Activated CD8-positive, alpha-beta memory T cell treated with anti-CD3 and anti-CD28 coated beads for 36 hours (primary cell): ENCODE measurements around the gene PSMB3. TPM values are rescaled to one million over a fixed set of nuclear protein-coding genes. Genes with fewer than 3 reads are reported as not detected.

Source experiments
- CTCF ChIA-PET: fragments of 350-600 bp; sonication (Branson Sonifier 250); formaldehyde crosslinking; loops from one replicate; lab custom pipeline; 2021; ENCODE audit warnings: antibody characterized with exemption; lab: Charles Lee
- POLR2A ChIA-PET: fragments of 350-600 bp; sonication (Branson Sonifier 250); formaldehyde crosslinking; loops from one replicate; lab custom pipeline; 2021; ENCODE audit warnings: antibody characterized with exemption; lab: Charles Lee
- total RNA-seq, 2 experiments: library from RNA; stranded (reverse); gene quantifications; one replicate each; pipeline ENCODE4 v1.2.3, GENCODE V29; 2021

The PSMB3 gene
- total RNA-seq, 2 experiments from 2014 or later, result 299 to 330 TPM

GRCh38 chr17:38741461-38741860, 11.1 kb upstream of the PSMB3 start:
- ChIA-PET POLR2A (interaction anchor here (1.4 kb wide), 1 partner anchor 11 kb away, joined by 4 read pairs; the partner anchor contains the start of gene CISD3), CTCF (interaction anchor here (0.6 to 1.5 kb wide), 2 partner anchors 11 to 76 kb away, joined by 3 to 4 read pairs; no protein-coding TSS in a partner anchor)

- ChIA-PET POLR2A (interaction anchor here (1.4 kb wide), 1 partner anchor 11 kb away, joined by 4 read pairs; the partner anchor contains the start of gene CISD3), CTCF (interaction anchor here (1.5 kb wide), 1 partner anchor 11 kb away, joined by 4 read pairs; no protein-coding TSS in a partner anchor)
Measured at GRCh38 chr17:38741921-38742410, 10.6 kb upstream of the PSMB3 start.

- ChIA-PET CTCF (interaction anchor here (0.7 to 1.5 kb wide), 2 partner anchors 12 to 1192 kb away, joined by 3 to 4 read pairs; no protein-coding TSS in a partner anchor), POLR2A (interaction anchor here (1.4 kb wide), 1 partner anchor 12 kb away, joined by 4 read pairs; the partner anchor contains the start of gene CISD3)
Measured at GRCh38 chr17:38742411-38743308, 9.9 kb upstream of the PSMB3 start.

GRCh38 chr17:38743556-38744171, 8.9 kb upstream of the PSMB3 start:
- POLR2A ChIA-PET, result interaction anchor here (0.5 kb wide), 1 partner anchor 595 kb away, joined by 7 read pairs; no protein-coding TSS in a partner anchor

GRCh38 chr17:38745545-38745944, 7.0 kb upstream of the PSMB3 start:
- ChIA-PET CTCF (interaction anchor here (4.0 kb wide), 1 partner anchor 10 kb away, joined by 21 read pairs; no protein-coding TSS in a partner anchor), POLR2A (no interaction called here)

More at GRCh38 chr17:38743556-38744171, 8.9 kb upstream of the PSMB3 start:
- CTCF ChIA-PET, result interaction anchor here (0.7 to 4.0 kb wide), 2 partner anchors 9 to 1191 kb away, joined by 3 to 21 read pairs; no protein-coding TSS in a partner anchor

- CTCF ChIA-PET, result interaction anchor here (1.1 to 4.0 kb wide), 2 partner anchors 11 to 18 kb away, joined by 3 to 21 read pairs; no protein-coding TSS in a partner anchor
- POLR2A ChIA-PET, result no interaction called here
Measured at GRCh38 chr17:38746004-38746848, 6.3 kb upstream of the PSMB3 start.

GRCh38 chr17:38746849-38747462, 5.6 kb upstream of the PSMB3 start:
- CTCF ChIA-PET, result interaction anchor here (1.1 to 4.0 kb wide), 2 partner anchors 12 to 19 kb away, joined by 3 to 21 read pairs; no protein-coding TSS in a partner anchor
- POLR2A ChIA-PET, result no interaction called here

- ChIA-PET POLR2A (no interaction called here), CTCF (no interaction called here)
Measured at GRCh38 chr17:38747463-38748148, 4.9 kb upstream of the PSMB3 start.

GRCh38 chr17:38748149-38748891, 4.2 kb upstream of the PSMB3 start, which contains the start of gene PCGF2:
TSS of gene PCGF2 (minus strand) at chr17:38748336. CDS start at chr17:38740402, 7,934 bp downstream.
- ChIA-PET POLR2A (no interaction called here), CTCF (no interaction called here)

GRCh38 chr17:38748892-38749222, 3.7 kb upstream of the PSMB3 start:
- CTCF ChIA-PET, result interaction anchor here (0.8 kb wide), 1 partner anchor 14 kb away, joined by 3 read pairs; no protein-coding TSS in a partner anchor
- POLR2A ChIA-PET, result no interaction called here

GRCh38 chr17:38749223-38750043, 3.1 kb upstream of the PSMB3 start:
- CTCF ChIA-PET, result interaction anchor here (0.8 kb wide), 2 partner anchors 12 to 15 kb away, joined by 3 read pairs; no protein-coding TSS in a partner anchor
- POLR2A ChIA-PET, result no interaction called here

GRCh38 chr17:38750044-38750311, 2.6 kb upstream of the PSMB3 start:
- POLR2A ChIA-PET, result no interaction called here
- CTCF ChIA-PET, result interaction anchor here (0.8 to 3.4 kb wide), 2 partner anchors 13 to 15 kb away, joined by 3 to 18 read pairs; no protein-coding TSS in a partner anchor

- ChIA-PET CTCF (interaction anchor here (3.4 kb wide), 1 partner anchor 16 kb away, joined by 18 read pairs; no protein-coding TSS in a partner anchor), POLR2A (interaction anchor here (0.8 kb wide), 1 partner anchor 124 kb away, joined by 12 read pairs; no protein-coding TSS in a partner anchor)
Measured at GRCh38 chr17:38750312-38751121, 2.0 kb upstream of the PSMB3 start.

- ChIA-PET CTCF (interaction anchor here (0.7 to 3.4 kb wide), 5 partner anchors 17 to 132 kb away, joined by 3 to 18 read pairs (median 4); no protein-coding TSS in a partner anchor), POLR2A (interaction anchor here (0.5 to 1.2 kb wide), 4 partner anchors 103 to 449 kb away, joined by 4 to 12 read pairs (median 6); partner anchors contain the start of genes RPL19 and RPL23)
Measured at GRCh38 chr17:38751144-38751807, 1.3 kb upstream of the PSMB3 start.
